NCI-H1092 (cell line): ENCODE results near the gene LRRK1.
A peak's percentile ranks its signal among the peaks of the same experiment; 100 is the strongest.

ENCODE experiments used
- DNase-seq: peaks from one replicate; lab custom pipeline; 2025; lab: John Stamatoyannopoulos, UW

Gene LRRK1

GRCh38 chr15:100918690-100919480, at the start of gene LRRK1:
LRRK1 (plus strand) TSS chr15:100919357; CDS start chr15:100924633, 5,276 bp downstream.
- DNase-seq, result no peak

GRCh38 chr15:100873029-100873677, 46.0 kb upstream of the LRRK1 start:
- peak; percentile 35 for DNase-seq

GRCh38 chr15:100875495-100875894, 43.7 kb upstream of the LRRK1 start:
- DNase-seq, result no peak

GRCh38 chr15:100875976-100876375, 43.2 kb upstream of the LRRK1 start:
- DNase-seq, result no peak

GRCh38 chr15:100877551-100877950, 41.6 kb upstream of the LRRK1 start:
- no peak for DNase-seq

- no peak for DNase-seq
Observed at GRCh38 chr15:100878130-100878529, 41.0 kb upstream of the LRRK1 start.

- DNase-seq, result no peak
Observed at GRCh38 chr15:100878648-100879047, 40.5 kb upstream of the LRRK1 start.

GRCh38 chr15:100879061-100879463, 40.1 kb upstream of the LRRK1 start:
- no peak for DNase-seq

- DNase-seq, result no peak
Observed at GRCh38 chr15:100879464-100880138, 39.6 kb upstream of the LRRK1 start, which contains the start of gene ALDH1A3. ALDH1A3 (plus strand) TSS chr15:100879831; CDS start chr15:100879908, 77 bp downstream.

- no peak for DNase-seq
Observed at GRCh38 chr15:100880139-100880896, 38.8 kb upstream of the LRRK1 start.

GRCh38 chr15:100880897-100881242, 38.3 kb upstream of the LRRK1 start:
- no peak for DNase-seq

- no peak for DNase-seq
Observed at GRCh38 chr15:100881573-100882336, 37.4 kb upstream of the LRRK1 start.

GRCh38 chr15:100885116-100885515, 34.0 kb upstream of the LRRK1 start:
- DNase-seq, result no peak

- DNase-seq, result no peak
Observed at GRCh38 chr15:100885811-100886210, 33.3 kb upstream of the LRRK1 start.

GRCh38 chr15:100887211-100887913, 31.8 kb upstream of the LRRK1 start:
- DNase-seq, result no peak

GRCh38 chr15:100889385-100890050, 29.6 kb upstream of the LRRK1 start:
- DNase-seq, result no peak

- DNase-seq, result no peak
Observed at GRCh38 chr15:100890051-100890720, 29.0 kb upstream of the LRRK1 start.

GRCh38 chr15:100890850-100891249, 28.3 kb upstream of the LRRK1 start:
- DNase-seq, result no peak

GRCh38 chr15:100891307-100892012, 27.7 kb upstream of the LRRK1 start:
- no peak for DNase-seq
